GM10847 (cell line): ENCODE data around the gene BICC1.

Experiments
- POLR2A ChIP-seq: IDR thresholded peaks from 2 replicates; pipeline ENCODE4 v1.6.1; 2011; ENCODE audit not compliant: insufficient read length; ENCODE audit errors: extremely low read depth

The BICC1 gene

DNA sequence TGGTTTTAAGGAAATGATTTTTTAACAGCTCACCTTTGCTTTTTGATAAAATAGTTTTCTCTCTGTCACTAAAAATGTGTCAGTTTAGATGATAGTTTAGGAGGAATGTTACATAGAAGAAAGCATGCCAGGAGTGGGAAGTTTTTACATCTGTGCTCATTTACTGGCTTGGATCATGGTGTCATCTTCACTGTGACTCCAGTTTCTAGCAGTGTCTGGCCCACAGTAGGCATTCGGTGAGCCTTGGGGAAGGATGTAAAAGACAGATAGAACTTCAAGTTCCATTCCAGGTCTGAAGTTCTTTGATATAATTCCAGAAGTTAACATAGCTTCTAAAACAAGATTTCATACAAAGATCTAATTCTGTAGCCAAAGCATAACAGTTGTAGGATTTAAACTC, 259.2 kb downstream of the BICC1 start:
- TF ChIP-seq POLR2A = no peak

DNA sequence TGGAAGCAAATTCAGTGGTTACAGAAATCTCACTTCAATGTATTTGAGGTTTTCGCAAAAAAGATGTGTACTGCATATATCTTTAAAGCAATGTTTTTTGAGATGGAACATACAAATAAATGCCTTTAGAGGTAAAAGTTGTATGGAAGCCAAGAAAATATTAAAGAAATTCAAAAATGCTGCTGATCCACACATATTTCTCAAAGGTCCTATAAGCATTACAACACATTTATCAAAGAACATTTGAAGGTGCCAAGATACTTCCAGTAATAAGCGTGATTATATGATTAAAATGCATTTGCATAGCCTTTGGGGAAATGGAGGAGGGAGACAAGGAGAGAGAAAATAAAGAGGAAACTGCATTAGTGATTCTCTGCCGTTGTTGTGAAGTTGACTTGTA, 260.1 kb downstream of the BICC1 start:
- no peak for TF ChIP-seq POLR2A

- no peak for TF ChIP-seq POLR2A
These were observed 260.7 kb downstream of the BICC1 start for GRCh38 chr10:58773341-58773740.

- no peak for TF ChIP-seq POLR2A
These were observed 261.3 kb downstream of the BICC1 start for GRCh38 chr10:58773944-58774343.

DNA sequence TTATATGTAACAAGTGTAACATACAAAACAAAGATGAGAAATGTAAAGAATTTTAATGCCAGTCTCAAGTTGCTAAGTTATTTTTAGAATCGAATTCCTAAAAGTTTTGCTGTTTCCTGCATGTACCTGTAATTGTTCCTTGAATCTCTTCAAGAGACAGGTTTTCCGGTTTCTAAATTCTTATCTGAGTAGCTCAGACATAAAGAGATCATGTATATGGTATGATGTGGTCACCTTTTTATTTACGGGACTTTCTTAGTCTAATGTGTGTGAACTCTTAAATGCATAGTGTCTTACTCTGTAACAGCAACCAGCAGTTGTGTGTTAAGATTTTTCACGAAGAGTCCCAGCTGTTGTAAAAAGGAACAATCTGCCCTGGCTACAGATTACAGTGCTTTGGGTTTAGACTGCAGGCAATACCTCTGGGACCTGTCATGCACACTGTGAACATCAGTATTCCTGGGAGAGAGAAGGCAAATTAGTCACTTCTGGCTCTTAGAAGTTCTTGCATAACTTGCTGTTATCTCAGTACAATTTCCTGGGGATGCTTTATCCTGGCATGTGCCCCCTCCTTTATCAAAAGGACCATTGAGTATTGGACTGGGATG, 263.4 kb downstream of the BICC1 start:
- no peak for TF ChIP-seq POLR2A

GRCh38 chr10:58776568-58777318, 264.1 kb downstream of the BICC1 start:
- no peak for TF ChIP-seq POLR2A

DNA sequence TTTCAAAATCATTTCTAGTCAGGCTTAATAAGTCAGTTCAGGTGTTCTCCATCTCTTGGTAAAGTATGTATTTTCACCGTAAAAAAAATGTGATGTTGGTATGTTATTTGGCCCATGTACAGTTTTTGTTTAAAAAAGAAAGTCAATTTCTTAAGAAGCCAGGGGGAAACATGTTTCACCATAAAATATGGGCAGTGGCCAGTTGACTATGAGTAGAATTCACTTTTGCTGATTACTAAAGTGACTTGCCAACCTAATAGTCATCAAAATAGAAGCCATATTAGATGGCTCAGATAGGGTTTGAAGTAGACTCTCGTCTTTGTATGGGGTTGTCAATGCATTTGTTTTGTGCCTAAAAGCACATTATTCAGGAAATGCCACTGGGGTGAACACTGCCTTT, 266.3 kb downstream of the BICC1 start:
- no peak for TF ChIP-seq POLR2A

DNA sequence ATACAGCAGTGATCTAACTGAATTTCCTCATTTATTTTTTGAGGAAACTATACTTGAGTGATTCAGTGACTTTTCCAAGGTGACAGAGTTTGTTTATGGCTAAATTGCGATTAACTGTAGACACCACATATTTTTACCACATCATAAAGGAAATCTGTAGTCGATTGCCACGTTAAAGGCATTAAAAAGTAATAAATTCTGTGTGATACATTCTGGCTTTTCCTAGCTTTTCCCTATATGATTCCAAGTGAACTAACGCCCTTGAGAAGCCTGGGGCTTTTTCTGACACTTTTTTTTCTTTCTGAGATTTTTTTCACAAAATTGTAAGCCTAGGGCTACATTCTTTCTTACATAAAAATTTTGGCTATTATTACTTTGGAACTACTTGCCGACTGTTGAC, 266.9 kb downstream of the BICC1 start:
- no peak for TF ChIP-seq POLR2A

DNA sequence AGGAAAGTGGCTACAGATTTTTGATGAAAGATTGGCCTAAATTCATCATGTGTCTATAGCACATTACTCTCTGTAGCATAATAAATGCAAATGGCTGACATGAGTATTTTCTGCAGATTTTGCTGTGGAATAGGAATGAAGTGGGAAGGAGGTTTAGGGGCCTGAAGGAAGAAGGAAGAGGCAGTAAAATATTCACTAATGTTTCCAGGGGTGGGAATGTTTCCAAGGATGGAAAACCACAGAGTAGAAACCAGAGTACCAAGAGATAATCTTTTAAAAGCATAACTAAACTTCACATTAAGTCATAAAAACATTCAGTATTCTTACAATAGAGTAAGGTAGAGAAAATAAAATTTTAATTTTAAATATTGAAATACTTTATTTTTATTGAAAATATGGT, 267.8 kb downstream of the BICC1 start:
- TF ChIP-seq POLR2A = no peak

DNA sequence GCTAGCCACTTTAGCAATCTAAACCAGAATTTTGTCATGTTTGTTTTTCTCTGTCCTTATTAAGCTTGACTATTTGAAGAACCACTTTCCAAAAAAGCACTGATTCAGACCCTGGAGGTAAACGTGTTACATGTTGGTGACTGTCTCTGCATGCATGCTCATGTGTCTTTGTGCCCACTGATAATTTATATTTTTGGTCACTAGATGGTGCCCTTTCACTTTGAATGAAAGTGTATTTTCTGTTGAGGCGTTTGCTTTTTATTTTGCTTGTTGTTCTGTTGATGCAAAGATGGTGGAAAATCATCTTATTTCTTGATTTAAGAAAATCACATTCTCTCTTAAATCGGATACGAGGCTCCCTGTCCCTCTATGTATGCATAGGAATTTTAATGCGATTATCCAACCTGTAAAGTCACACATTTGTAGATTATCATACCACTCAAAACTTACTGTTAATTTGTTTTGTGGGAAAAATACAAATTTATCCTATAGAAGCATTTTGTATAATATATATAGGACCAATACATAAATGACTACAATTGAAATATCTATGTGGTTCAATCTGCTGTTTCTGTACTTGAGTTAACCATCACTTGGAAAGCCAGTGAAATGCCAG, 269.3 kb downstream of the BICC1 start:
- no peak for TF ChIP-seq POLR2A

GRCh38 chr10:58782876-58783851, 270.5 kb downstream of the BICC1 start:
- TF ChIP-seq POLR2A = no peak

DNA sequence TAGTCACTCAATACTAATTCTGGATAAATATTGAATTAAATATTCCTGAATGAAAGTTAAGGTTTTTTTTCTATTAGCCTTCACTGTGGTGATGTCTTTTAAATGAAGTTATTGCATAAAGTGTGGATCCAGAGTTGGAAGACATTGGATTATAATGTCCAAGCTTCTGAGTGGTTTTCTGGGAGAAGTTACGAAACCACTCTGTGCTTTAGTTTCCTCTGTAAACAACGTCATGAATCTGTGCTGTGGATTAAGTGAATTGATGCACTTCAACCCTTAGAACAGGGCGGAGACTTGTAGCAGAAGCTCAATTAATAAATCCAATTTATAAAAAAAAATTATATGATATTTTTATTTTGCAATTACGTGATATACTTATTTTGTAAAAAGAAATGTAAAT, 271.7 kb downstream of the BICC1 start:
- no peak for TF ChIP-seq POLR2A

DNA sequence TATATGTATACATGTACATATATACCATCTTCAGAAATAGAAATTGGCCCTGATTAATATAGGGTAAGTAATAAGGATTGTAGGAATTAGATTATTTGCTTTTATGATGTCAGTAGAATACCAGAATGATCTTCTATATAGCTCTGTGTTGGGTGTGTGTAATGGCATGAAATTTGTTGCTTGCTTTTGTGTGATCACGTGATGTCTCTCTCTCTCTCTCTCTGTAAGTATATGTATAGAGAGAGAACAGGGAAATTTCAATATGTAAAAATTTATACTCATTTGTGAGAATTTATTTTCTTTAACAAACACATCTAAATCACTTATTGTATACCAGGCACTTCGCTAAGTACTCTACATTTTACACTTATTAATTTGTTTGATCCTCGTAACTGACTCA, 272.7 kb downstream of the BICC1 start:
- no peak for TF ChIP-seq POLR2A

DNA sequence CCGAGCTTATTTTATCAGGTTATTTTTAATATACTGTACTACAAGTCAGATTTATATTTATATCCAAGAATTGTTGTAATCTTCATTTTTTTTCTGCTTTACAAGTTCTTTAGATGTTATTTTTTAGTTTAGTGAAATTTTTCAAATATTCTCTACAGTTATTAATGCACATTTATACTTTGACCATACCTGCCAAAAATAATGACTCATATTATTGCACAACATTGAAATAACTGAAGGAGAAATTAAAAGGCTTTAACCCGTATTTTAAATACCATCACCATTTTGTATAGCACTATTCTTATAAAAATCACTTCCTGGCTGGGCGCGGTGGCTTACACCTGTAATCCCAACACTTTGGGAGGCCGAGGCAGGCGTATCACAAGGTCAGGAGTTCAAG, 278.5 kb downstream of the BICC1 start:
- TF ChIP-seq POLR2A = no peak

- no peak for TF ChIP-seq POLR2A
These were observed 282.9 kb downstream of the BICC1 start for GRCh38 chr10:58795560-58795959.
